DMS79 (cell line): Measurements from ENCODE around the gene E2F4.
A peak's percentile ranks its signal among the peaks of the same experiment; 100 is the strongest.

Source experiments
- DNase-seq: peaks from one replicate; lab custom pipeline; 2025; lab: John Stamatoyannopoulos, UW

The E2F4 gene

GRCh38 chr16:67191995-67192681 lies at the start of gene E2F4:
Gene E2F4, plus strand, starts transcription at chr16:67192155. Its CDS starts 73 bp downstream, at chr16:67192228.
- DNase-seq = peak; percentile 51

GRCh38 chr16:67142342-67142741 lies 49.6 kb upstream of the E2F4 start:
- no peak for DNase-seq

- DNase-seq = no peak
These were observed 47.0 kb upstream of the E2F4 start for GRCh38 chr16:67144943-67145342.

- no peak for DNase-seq
These were observed 46.2 kb upstream of the E2F4 start for GRCh38 chr16:67145746-67146145.

- no peak for DNase-seq
These were observed 45.2 kb upstream of the E2F4 start for GRCh38 chr16:67146523-67147357.

GRCh38 chr16:67147437-67148140 lies 44.4 kb upstream of the E2F4 start:
- no peak for DNase-seq

- DNase-seq = no peak
These were observed 43.7 kb upstream of the E2F4 start for GRCh38 chr16:67148221-67148620.

GRCh38 chr16:67148656-67149275 lies 43.2 kb upstream of the E2F4 start:
- DNase-seq = no peak

- no peak for DNase-seq
These were observed 42.5 kb upstream of the E2F4 start for GRCh38 chr16:67149276-67150046.

- DNase-seq = no peak
These were observed 41.7 kb upstream of the E2F4 start for GRCh38 chr16:67150047-67150832.

GRCh38 chr16:67150833-67151396 lies 41.0 kb upstream of the E2F4 start, which contains the start of gene B3GNT9:
Gene B3GNT9, minus strand, starts transcription at chr16:67150998. Its CDS starts 513 bp downstream, at chr16:67150485.
- DNase-seq = peak; percentile 54

- no peak for DNase-seq
These were observed 40.4 kb upstream of the E2F4 start for GRCh38 chr16:67151431-67152097.

GRCh38 chr16:67154578-67155294 lies 37.2 kb upstream of the E2F4 start:
- DNase-seq = no peak

GRCh38 chr16:67155295-67156142 lies 36.4 kb upstream of the E2F4 start:
- no peak for DNase-seq

GRCh38 chr16:67156143-67156844 lies 35.7 kb upstream of the E2F4 start:
- DNase-seq = no peak

GRCh38 chr16:67157106-67157748 lies 34.7 kb upstream of the E2F4 start:
- no peak for DNase-seq
